Body of pancreas (tissue), 4 donors: ENCODE results near the gene SOX6. TPM values are rescaled to one million over a fixed set of nuclear protein-coding genes. Genes with fewer than 3 reads are reported as not detected.
"Not testable (repeated sequence)": the region's sequence is repeated elsewhere in the genome, so short reads cannot be mapped to it uniquely, and the experiment has no call there.

Experiments
- ATAC-seq: fragments of 150-250 bp; one replicate; pipeline ENCODE4 v1.9.1; 2016
- DNase-seq, 4 donors: peaks; one replicate each; pipeline ENCODE4 v3.0.0-alpha.2; 2019
- H3K27ac ChIP-seq, 4 donors: fragments of 200-600 bp; sonication (generic); 1 replicate in 3 of 4; 2 replicates in 1 of 4; pipeline versions ENCODE4 v1.5.1 to v1.6.1; 2016 to 2019; ENCODE audit warnings: mild to moderate bottlenecking in 1 of 4, mixed read lengths in 1 of 4, moderate library complexity in 1 of 4
- H3K27me3 ChIP-seq, 2 donors: fragments of 200-600 bp; sonication (generic); one replicate each; pipeline ENCODE4 v1.6.0; 2016; ENCODE audit warnings: mild to moderate bottlenecking in 1 of 2
- H3K36me3 ChIP-seq, 2 donors: fragments of 200-600 bp; sonication (generic); replicated peaks in 1 of 2; 2 replicates each; pipeline ENCODE4 v1.5.1; 2016; ENCODE audit warnings: low read depth in 2 of 2; ENCODE audit not compliant: insufficient read depth in 1 of 2
- H3K4me1 ChIP-seq: fragments of 200-600 bp; sonication (generic); one replicate; pipeline ENCODE4 v1.6.0; 2016
- H3K4me3 ChIP-seq, 2 donors: fragments of 200-600 bp; sonication (generic); 1 replicate in 1 of 2; 2 replicates in 1 of 2; pipeline ENCODE4 v1.5.1; 2016 to 2019
- H3K9me3 ChIP-seq, 3 donors: fragments of 200-600 bp; sonication (generic); 1 replicate in 2 of 3; 2 replicates in 1 of 3; pipeline ENCODE4 v1.5.1; 2016
- CTCF ChIP-seq, 7 experiments: fragments of 450-650 bp in 4 of 7; fragments of 200-600 bp in 3 of 7; sonication (generic) in 3 of 7; IDR thresholded peaks; one replicate each; pipeline ENCODE4 v1.5.1; 2016 to 2019; ENCODE audit warnings: antibody characterized with exemption in 7 of 7
- POLR2A ChIP-seq, 3 donors: fragments of 450-650 bp; IDR thresholded peaks; one replicate each; pipeline ENCODE4 v1.6.1; 2016; ENCODE audit warnings: antibody characterized with exemption in 3 of 3, mild to moderate bottlenecking in 2 of 3
- WGBS, 2 donors: methylation state at CpG; one replicate each; pipeline ENCODE4 v1.1.5; 2017; 5-methylcytosine and 5-hydroxymethylcytosine counted together
- intact Hi-C: fragments of 100-400 bp; cut with DNase I; formaldehyde crosslinking; loops from one replicate; pipeline ENCODE4 v1.15.1; 2023
- total RNA-seq, 2 donors: library from RNA; depleted of rRNA; stranded (reverse); fragments of >200 nt; gene quantifications; one replicate each; pipeline ENCODE4 v1.1.0, GENCODE V29; 2016

SOX6 gene
- total RNA-seq, 2 donors from 2014 or later: 21.4 to 23.6 TPM

DNA sequence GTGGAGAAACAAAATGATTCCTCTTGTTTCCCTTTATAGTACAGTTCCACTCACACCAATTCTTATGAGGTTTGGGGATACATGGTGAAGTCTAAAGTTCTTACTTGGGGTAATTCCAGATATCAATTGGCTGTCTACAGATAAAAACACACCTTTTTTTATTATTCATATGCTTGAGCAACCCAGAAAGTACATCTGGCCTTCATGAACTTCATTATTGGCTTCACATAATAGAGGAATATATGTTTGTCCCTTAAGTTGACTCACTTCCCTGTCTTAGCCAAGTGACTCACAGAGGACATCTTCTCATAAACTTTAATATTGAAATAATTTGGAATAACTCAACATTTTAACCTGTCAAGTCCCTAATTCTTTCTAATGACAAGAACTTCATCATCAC is 36.3 kb upstream of the SOX6 start:
- peaks cover 15% of the 10 kb centered on the region for H3K4me1 ChIP-seq
- TF ChIP-seq CTCF (IDR thresholded peaks at IDR 0.05) (no peak), POLR2A (IDR thresholded peaks at IDR 0.05) (no peak)
- H3K36me3 ChIP-seq: no peaks in the 10 kb centered on the region
- H3K4me3 ChIP-seq: no peak overlapping the region
- intact Hi-C loops: no loop called here
- ATAC-seq (no peak), DNase-seq (no peak)
- no peak overlapping the region for H3K27ac ChIP-seq
- H3K27me3 ChIP-seq: no peaks in the 10 kb centered on the region
- H3K9me3 ChIP-seq: no peaks in the 10 kb centered on the region

GRCh38 chr11:16390826-16391225 is 34.5 kb upstream of the SOX6 start:
- 68 to 73% methylated on average over 2 of the region's 2 CpGs for WGBS, 2 donors
- H3K27ac ChIP-seq, DNase-seq, H3K4me3 ChIP-seq, H3K27me3 ChIP-seq, H3K36me3 ChIP-seq, H3K9me3 ChIP-seq, intact Hi-C loops, ATAC-seq: not testable (repeated sequence)
- peaks cover 11% of the 10 kb centered on the region for H3K4me1 ChIP-seq

DNA sequence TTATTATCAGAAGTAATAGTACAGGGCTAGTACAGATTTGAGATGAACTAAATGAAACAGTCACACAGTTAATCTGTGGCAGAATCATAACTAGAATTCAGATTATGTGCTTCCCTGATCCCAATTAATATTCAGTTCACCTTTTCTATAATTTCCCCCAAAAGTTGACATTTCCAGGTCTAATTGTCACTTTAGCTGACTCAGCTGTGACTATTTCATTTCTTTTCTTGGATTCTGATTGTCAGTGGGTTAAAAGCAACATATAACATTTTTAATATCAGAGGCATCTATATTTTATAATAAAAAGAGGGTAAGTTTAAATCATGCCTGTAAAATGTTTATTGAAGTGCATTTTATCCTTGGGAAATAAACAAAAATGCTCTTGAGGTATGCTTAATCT is 28.8 kb upstream of the SOX6 start:
- Histone ChIP-seq H3K9me3 (no peaks in the 10 kb centered on the region), H3K36me3 (no peaks in the 10 kb centered on the region), H3K27ac (no peak overlapping the region), H3K27me3 (no peaks in the 10 kb centered on the region), H3K4me1 (no peaks in the 10 kb centered on the region), H3K4me3 (no peak overlapping the region)
- intact Hi-C loops: no loop called here
- DNase-seq (no peak), ATAC-seq (no peak)
- no peak for TF ChIP-seq CTCF (IDR thresholded peaks at IDR 0.05)
- no peak for TF ChIP-seq POLR2A (IDR thresholded peaks at IDR 0.05)

GRCh38 chr11:16382638-16383380 is 26.5 kb upstream of the SOX6 start:
- H3K36me3 ChIP-seq: no peaks in the 10 kb centered on the region
- no peak overlapping the region for H3K4me3 ChIP-seq
- 93 to 95% methylated on average over 2 of the region's 2 CpGs for WGBS, 2 donors
- no peaks in the 10 kb centered on the region for H3K27me3 ChIP-seq
- no peaks in the 10 kb centered on the region for H3K4me1 ChIP-seq
- ATAC-seq (no peak), DNase-seq (no peak)
- intact Hi-C loops: no loop called here
- no peak overlapping the region for H3K27ac ChIP-seq
- TF ChIP-seq CTCF (IDR thresholded peaks at IDR 0.05) (no peak), POLR2A (IDR thresholded peaks at IDR 0.05) (no peak)
- no peaks in the 10 kb centered on the region for H3K9me3 ChIP-seq

GRCh38 chr11:16382186-16382585 is 25.8 kb upstream of the SOX6 start:
- TF ChIP-seq CTCF (IDR thresholded peaks at IDR 0.05): no peak
- no peak for TF ChIP-seq POLR2A (IDR thresholded peaks at IDR 0.05)
- no peak overlapping the region for H3K4me3 ChIP-seq
- no peak overlapping the region for H3K27ac ChIP-seq
- no peak for DNase-seq
- no peaks in the 10 kb centered on the region for H3K27me3 ChIP-seq
- 72 to 79% methylated on average over 5 of the region's 5 CpGs for WGBS, 2 donors
- H3K9me3 ChIP-seq: no peaks in the 10 kb centered on the region
- H3K36me3 ChIP-seq: no peaks in the 10 kb centered on the region
- intact Hi-C loops: no loop called here
- no peaks in the 10 kb centered on the region for H3K4me1 ChIP-seq
- no peak for ATAC-seq
